Stimulated activated CD8-positive, alpha-beta memory T cell treated with anti-CD3 and anti-CD28 coated beads, Interleukin-12 subunit alpha, Interleukin-12 subunit beta, amount 100 ng/mL, for 4 hours (primary cell): ENCODE results near the gene NME3.

Experiments used
- DNase-seq: peaks from one replicate; pipeline ENCODE4 v3.0.0-alpha.2; 2020; ENCODE audit warnings: low read depth

The NME3 gene

DNA sequence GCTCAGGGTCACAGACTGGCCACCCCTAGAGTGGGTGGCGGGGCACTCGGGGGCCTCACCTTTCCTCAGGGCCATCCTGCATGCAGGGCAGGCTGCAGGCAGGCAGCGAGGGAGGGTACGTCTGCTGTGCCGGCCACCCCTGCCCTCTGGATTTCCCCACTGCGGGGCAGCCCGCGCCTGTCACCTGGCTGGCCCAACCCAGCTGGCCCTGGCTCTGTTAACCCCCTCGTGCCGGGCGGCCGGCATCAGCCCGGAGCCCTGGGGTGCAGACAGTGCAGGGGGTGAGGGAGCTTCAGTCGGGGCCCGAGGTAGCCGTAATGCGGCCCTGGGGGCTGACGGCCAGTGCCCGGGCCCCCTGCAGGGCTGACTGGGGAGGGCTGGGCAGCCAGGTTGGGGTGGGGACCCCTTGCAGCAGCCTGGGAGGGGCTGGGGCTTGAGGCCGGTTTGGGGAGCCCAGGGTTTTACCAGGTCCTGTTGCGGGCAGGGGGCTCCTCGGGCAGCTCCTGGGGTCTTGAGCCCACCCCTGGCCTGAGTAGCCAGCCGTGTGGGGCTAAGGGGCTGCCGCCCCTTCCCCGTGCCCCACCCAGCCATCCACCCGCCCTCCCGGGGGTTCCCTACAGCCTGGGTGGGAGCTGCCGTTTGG, 22.4 kb upstream of the NME3 start, which contains the start of gene IGFALS:
TSS of gene IGFALS (minus strand) at position 128 of the 643 bp plus-strand sequence. CDS start at position 75, 53 bp downstream.
- no peak for DNase-seq

DNA sequence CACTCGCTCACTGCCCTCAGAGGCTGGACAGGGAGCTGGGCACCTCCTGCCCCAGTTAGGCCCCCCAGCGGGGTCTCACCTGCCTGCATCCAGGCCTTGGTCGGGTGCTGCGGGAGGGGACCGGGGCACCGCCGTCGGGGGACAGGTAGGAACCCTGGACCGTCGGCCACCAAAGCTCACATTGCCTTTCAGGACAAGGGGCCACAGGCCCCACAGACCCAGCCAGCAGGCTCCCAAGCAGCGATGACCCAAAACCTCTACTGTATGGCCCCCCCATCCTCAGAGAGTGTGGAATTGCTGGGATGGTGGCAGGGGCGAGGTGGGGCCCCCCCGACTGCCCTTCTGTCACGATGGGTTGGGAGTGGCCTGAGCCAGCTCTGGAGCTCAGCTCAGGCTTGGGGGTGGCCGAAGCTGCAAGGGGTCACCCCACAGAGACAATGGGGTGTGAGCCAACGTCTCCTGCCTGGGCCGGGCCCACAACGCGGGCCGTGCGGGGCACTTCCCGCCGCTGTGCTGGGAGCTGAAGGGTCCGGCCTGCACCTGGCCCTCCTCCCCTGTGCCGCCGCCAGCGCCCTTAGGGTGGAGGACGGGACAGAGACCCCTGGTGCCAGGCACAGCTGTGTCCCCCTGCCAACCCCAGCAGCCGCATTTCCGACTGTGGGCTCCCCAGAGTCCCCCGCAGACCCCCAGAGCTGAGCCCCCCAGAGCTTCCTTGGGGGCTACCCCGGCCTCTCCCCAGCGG, 21.7 kb upstream of the NME3 start:
- DNase-seq = no peak

DNA sequence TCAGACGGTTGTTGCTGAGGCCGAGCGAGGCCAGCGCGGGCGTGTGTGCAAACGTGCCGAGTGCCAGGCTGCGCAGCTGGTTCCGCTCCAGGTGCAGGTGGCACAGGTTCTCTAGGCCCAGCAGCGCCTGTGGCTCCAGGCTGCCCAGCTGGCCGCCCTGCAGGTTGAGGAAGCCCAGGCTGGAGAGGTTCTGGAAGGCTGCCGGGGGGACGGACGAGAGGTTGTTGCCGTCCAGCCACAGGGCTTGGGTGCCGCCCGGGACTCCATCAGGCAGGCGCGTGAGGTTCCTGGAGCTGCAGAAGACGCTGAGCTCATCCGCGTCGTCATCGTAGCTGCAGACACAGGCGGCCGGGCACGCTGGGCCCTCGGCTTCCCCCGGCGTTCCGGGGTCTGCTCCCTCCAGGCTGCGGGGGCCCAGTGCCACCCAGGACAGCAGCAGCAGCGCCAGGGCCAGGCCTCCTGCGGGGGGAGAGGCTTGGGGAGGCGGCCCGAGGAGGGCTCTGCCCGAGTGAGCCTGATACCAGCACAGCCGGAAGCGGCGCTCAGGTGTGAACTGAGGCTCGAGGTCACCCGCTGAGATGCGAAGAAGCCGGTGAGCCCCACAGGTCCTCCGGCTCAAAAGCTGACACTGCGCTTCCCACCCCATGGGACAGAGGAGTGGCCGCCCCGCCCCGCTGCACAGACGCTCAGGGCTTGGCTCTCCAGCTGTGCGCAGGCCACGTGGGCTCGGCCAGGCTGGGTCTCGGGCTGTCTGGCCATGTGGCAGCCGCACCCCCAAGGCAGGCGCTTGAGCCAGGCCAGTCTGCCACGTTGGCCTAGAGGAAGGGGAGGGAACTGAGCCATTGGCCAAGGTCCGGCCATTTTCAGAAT, 20.8 kb upstream of the NME3 start:
- no peak for DNase-seq

DNA sequence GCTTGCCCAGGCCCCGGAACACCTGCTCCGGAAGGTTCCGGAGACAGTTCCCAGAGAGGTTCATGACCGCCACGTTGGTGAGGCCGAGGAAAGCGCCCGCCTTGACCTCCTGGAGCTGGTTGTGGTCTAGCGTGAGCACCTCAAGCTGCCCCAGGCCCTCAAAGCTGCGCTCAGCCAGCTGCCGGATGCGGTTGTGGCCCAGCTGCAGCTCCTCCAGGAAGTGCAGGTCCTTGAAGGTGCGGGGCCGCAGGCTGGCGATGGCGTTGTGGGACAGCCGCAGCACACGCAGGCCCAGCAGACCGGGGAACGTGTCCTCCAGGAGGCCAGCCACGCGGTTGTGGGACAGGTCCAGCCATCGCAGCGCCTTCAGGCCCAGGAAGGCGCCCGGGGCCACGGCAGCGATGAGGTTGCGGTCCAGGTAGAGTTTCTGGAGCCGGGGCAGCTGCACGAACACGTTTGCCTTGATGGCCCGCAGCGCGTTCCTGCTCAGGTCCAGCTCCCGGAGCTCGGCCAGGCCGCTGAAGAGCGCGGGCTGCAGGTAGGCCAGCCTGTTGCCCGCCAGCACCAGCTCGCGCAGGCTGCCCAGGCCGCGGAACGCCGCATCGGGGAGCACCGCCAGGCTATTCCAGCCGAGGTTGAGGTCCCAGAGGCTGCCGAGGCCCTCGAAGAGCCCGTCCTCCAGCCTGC, 20.1 kb upstream of the NME3 start:
- DNase-seq = no peak

DNA sequence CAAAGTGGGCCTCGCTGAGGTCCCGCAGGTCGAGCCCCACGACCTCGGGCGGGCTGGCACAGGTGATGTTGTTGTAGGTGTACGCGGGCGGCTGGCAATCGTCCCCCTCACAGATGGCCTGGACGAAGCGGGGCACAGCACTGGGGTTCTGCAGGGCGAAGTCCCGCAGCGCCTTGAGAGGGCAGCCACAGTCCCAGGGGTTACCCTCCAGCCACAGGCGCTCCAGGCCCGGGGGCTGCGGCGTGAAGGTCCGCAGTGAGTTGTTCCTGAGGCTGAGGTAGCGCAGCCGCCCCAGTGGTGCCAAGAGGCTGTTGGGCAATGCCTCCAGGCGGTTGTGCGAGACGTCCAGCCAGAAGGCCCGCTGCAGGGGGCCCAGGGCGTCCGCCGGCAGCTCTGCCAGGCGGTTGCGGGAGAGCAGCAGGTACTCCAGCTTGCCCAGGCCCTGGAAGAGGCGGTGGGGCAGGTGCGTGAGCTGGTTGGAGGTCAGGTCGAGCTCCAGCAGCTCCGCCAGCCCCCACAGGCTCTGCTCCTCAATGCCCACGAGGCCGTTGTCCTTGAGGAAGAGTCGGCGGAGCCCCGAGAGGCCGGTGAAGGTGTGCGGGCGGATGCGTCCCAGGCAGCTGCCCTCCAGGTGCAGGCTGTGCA, 19.4 kb upstream of the NME3 start:
- DNase-seq = no peak

DNA sequence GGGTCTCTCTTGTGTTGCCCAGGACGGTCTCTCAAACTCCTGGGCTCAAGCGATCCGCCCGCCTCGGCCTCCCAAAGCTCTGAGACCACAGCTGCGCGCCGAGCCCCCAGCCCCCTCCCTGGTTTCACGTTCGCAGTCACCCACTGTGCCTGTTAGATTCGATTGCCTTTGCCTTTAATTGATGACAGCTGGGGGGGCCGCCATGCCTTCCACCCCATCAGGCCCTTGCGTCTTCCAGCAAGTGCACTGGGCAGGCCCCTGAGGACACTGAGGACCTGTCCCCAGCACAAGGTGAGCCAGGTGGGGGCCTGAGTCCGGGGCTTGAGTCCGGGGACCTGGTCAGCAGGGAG, 18.9 kb upstream of the NME3 start:
- no peak for DNase-seq

DNA sequence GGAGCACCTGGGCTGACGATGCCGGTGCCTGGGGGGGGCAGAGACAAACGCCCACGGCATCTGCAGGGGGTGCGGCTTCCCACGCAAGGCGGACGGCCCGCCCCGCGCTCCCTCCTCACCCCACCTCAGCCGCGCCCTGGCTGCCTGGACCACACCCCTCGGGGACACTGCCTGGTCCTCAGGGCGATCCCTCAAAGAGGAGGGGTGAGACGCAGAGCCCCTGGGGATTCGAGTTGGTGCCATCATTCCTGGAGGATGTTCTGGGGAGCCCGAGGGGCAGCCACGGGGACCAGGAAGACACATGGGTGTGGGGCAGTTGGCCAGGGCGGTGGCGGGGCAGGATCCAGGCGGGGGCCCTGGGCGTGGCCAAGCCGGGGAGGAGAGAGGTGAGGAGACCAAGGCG, 18.3 kb upstream of the NME3 start:
- DNase-seq = no peak

DNA sequence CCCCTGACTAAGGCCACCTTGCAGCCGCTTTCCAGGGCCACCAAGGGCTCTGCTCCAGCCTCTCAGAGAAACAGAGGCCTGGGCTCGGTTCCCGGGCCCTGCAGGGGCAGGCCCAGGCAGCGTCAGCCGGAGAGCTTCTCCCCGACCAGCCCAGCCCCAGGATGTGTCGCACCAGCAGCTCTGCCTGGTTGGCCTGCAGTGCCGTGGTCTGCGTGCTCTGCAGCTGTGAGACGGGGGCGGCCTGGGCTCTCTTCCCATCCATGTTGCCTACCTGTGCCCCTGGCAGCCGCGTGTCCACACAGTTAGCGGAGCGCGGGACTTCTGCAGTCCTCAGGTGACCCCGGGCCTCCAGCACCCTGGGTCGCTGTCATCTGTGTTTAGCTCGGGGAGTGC, 17.4 kb upstream of the NME3 start:
- no peak for DNase-seq

DNA sequence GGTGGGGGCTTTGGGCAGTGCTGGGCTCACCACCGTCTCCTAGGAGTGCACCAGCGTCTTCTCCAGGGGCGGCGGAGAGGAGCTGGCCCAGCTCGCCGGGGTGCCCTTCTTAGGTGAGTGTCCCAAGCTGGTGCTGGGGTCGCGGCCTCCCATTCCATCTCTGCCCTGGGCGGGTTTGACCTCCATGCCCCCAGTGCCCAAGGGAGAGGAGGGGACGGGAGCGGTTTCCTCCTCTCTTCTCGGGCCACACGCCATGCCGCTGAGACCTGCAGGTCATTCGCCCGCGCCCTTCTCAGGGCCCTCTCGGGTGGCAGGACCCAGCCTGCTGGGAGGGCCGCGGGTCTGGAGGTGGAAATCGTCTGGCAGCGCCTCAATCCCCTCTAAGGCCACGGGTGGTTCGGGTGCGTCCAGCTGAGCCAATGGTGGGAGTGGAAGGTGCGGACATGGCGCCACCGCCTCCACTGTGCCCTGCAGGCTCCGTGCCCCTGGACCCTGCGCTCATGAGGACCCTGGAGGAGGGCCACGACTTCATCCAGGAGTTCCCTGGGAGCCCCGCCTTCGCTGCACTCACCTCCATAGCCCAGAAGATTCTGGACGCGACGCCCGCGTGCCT, 16.9 kb upstream of the NME3 start:
- DNase-seq = no peak

DNA sequence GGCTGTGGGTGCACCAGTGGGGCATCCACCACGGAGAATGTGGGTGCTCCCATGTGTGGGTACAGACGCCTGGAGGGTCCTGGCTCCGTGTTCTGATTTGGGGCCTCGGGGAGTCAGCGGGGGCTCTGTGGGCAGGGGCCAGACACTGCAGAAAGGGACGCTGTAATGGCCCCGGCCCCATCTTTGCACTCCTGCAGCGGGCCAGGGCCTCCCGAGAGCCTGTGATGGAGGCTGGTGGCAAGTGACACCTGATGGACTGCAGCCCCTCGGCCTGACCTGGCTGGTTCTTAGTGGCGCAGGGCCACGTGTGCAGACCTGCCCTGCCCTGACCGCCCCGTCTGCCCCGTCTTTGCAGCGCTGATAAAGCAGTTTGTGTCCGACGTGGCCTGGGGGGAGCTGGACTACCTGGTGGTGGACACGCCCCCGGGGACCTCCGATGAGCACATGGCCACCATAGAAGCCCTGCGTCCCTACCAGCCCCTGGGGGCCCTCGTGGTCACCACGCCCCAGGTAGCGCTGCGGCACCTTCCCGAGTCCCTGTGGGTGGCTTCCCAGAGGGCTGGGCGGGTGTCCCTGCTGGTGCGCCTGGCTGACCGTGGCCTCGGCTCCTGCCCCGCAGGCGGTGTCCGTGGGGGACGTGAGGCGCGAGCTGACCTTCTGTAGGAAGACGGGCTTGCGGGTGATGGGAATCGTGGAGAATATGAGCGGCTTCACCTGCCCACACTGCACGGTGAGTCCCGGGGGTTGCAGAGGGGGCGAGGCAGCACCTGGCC, 16.2 kb upstream of the NME3 start:
- DNase-seq = no peak

DNA sequence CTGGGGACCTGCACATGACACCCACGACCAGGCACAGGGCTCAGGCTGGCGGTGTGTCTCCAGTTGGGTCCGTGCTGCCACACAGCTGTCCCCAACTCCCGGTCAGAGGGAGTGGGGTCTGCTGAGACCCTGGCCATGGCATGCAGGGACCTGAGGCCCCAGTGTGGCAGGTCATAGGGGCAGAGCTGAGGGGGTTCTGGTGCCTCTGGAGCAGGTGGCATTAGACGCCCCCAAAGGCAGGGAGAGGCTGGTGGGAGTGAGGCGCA, 15.6 kb upstream of the NME3 start:
- DNase-seq = no peak

DNA sequence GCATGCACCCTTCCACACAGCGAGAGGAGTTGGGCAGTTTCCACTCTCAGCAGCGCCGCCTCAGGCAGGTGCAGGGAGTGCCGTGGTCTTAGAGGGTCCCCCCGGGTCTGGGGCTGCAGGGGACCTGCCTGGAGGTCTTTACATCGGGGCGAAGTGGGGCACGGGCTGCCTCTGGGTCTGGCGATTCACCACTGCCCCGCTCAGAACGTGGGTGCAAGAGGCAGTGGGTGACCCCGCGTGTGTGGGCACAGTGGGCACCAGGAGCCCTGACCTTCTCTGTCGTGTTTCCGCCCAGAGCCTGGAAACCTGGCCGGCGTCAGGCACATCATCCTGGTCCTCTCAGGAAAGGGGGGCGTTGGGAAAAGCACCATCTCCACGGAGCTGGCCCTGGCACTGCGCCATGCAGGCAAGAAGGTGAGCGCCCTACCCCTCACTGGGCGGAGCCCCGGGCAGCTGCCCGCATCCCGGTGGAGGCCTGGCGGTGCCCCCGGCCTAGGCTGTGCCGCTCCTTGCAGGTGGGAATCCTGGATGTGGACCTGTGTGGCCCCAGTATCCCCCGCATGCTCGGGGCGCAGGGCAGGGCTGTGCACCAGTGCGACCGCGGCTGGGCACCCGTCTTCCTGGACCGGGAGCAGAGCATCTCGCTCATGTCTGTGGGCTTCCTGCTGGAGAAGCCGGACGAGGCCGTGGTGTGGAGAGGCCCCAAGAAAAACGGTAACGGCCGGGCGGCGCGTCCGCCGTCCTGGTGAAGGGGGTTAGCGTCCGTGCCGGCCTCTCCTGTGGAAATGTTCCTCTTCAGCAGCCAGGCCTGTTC, 15.1 kb upstream of the NME3 start:
- DNase-seq = no peak

DNA sequence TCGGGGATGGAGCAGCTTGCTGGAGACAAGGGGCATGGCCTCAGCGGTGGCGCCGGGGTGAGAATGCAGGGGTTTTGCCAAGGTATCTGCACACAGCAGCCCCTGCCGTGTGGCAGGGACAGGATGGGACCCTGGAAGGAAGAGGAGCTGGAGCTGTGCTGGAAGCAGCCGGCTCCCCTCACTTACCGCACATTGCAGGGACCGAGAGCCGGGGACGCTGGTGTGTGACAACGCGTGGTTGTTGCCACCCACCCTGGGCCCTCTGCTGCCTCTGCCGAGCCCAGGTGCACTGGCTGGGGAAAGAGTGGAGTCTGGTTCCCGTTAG, 14.5 kb upstream of the NME3 start:
- DNase-seq = no peak

DNA sequence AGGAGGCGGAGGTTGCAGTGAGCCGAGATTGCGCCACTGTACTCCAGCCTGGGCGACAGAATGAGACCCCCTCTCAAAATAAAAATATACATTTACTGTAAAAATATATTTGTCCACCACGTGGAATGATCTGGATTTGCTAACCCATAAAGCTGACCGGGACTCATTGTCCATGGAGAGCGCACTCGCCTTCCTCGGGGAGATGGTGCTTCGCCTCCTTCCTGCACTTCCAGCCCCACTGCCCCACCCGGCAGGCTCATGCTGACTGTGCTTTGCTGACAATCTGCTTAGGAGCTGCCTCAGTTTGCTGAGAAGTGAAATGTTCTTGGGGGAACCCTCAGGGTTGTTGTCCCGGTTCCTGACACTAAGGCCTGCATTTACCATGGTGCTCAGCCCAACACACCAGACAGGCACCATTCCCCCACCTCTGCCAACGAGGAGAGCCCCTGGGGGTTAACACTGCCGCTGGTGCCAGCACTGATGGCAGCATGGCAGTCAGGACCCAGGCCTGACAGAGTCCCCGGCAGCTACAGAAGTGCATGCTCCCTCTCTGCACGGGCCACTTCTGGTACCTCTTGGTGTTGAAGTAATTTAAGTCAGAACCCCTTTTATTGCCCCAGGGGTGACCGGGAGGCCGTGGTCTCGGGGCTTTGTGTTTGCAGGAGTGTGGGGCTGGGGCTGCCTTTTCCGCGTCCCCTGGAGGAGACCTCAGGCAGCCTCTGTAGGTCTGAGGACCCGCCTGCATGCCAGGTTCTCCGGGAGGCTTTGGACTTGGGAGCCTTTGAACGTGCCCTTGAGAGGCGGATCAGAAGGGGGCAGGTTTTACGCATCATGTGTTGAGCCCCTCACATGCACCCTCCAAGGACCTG, 13.9 kb upstream of the NME3 start:
- no peak for DNase-seq

DNA sequence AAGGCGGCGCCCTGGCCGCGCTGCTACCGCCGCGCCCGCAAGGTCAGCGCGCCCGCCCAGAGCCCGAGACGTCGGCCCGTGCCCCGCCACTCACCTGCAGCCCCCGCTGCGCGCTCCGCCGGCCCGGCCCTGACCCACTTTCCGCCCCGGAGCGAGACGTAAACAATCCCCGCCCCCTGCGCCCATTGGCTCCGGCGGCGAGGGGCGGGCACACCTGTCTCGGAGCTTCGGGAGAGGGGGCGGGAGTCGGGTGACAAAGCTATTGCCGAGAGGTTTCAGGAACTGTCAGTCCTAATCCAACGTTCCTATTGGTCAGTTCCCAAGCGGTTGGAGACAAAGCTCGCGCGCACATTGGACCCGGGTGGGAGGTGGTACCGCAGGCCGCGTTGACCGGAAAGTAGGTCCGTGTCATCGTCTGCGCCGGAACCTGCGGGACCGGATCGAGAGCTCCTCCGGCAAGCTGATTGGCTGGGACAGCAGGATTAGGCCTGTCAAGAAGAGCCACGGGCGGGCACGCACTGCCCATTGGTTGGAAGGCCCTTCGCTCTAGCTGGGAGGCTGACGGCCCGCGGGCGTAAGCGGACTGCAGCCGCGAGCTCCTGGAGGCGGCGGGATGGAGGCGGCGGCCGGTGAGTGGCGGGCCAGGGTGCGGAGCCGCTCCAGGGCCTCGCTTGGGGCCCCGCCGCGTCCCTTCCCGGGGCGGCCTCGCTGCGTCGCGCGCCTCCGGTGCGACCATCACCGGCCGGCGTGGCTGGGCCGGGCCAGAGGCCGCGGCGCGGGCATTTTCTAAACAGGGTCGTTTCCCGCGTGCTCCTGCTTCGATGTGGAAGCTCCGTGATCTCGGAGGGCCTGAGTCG, 11.3 kb upstream of the NME3 start, which contains the start of the genes NUBP2 and SPSB3:
TSS of gene NUBP2 (plus strand) at position 553 of the 857 bp plus-strand sequence. CDS start at position 614, 61 bp downstream.
TSS of gene SPSB3 (minus strand) at position 164 of the 857 bp plus-strand sequence. CDS start 1,088 bp downstream, outside the sequence.
- DNase-seq = peak; percentile 96

DNA sequence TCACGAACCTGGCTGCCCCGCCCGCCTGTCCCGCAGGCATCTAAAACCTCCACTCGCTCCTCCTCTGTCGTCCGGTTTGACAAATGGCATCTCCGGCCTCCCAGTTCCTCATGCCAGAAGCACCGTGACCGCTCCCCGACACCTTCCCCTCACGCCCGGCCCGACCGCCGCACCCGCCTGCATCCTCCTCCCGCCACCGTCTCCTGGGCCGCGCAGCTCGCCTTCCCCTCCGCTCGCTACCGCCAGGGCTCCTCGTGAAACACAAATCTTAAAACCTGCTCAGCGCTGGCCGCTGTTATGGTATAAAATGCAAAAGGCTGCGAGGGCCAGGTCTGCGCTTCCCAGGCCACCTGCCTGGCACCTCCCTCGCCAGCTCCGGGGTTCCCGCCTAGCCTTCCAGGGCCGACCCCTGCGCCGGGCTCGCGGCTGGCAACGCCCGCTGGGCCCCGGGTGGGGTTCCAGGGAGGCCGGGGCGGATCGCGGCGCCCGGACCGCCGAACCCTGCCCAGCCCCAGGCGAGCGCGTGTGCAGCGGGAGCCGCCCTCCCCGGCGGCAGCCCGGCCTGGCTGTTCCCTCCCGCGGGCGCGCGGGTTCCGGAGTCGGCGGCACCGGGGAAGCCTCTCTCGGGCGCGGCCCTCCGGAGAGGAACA, 10.5 kb upstream of the NME3 start:
- no peak for DNase-seq

DNA sequence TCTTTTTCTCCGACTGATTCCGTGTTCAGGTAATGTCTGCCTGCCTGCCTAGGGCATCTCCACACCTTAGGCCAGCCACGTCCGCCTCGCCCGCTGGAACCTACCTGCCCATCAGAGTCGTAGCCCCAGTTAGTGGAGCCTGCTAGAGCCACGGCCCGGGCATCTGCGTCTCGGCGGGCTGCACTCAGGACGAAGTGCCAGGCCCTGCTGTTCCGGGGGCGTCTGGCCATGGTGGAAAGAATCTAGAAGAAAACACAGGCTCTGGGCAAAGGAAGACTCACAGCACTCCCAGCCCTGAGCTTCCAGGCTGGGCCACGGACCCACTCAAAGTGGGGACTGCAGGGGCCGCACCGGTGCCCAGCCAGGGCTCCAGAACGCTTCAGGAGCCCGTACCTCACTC, 9.9 kb upstream of the NME3 start:
- no peak for DNase-seq
